KMS-11 (cell line): ENCODE measurements around the gene IFI44L.

Experiments
- H2AFZ ChIP-seq: fragments of 200-600 bp; sonication (generic); 2 replicates; pipeline ENCODE4 v1.6.1; 2016; ENCODE audit warnings: antibody characterized with exemption, mixed run types, low read depth
- H3K27ac ChIP-seq: fragments of 200-600 bp; sonication (generic); 2 replicates; pipeline ENCODE4 v1.6.1; 2016; ENCODE audit warnings: mild to moderate bottlenecking, mixed run types
- H3K27me3 ChIP-seq: fragments of 200-600 bp; sonication (generic); 2 replicates; pipeline ENCODE4 v1.6.1; 2017; ENCODE audit warnings: mild to moderate bottlenecking, low read depth, mixed run types, moderate library complexity; ENCODE audit not compliant: insufficient read depth
- H3K36me3 ChIP-seq: fragments of 200-600 bp; sonication (generic); 2 replicates; pipeline ENCODE4 v1.6.1; 2017; ENCODE audit warnings: mild to moderate bottlenecking, mixed run types; ENCODE audit not compliant: insufficient read depth
- H3K4me1 ChIP-seq: fragments of 200-600 bp; sonication (generic); 2 replicates; pipeline ENCODE4 v1.6.1; 2016; ENCODE audit warnings: mild to moderate bottlenecking, low read depth, mixed run types; ENCODE audit not compliant: poor library complexity, severe bottlenecking
- H3K4me2 ChIP-seq: fragments of 200-600 bp; sonication (generic); 2 replicates; pipeline ENCODE4 v1.7.0; 2016; ENCODE audit warnings: mild to moderate bottlenecking, mixed run types
- H3K4me3 ChIP-seq: fragments of 200-600 bp; sonication (generic); IDR thresholded peaks from 2 replicates; pipeline ENCODE4 v1.6.1; 2017; ENCODE audit warnings: low read depth, low read length, mixed read lengths; ENCODE audit not compliant: insufficient read depth
- H3K79me2 ChIP-seq: fragments of 200-600 bp; sonication (generic); 2 replicates; pipeline ENCODE4 v1.6.1; 2016; ENCODE audit warnings: low read depth, mixed run types; ENCODE audit not compliant: insufficient read depth
- H3K9ac ChIP-seq: fragments of 200-600 bp; sonication (generic); 2 replicates; pipeline ENCODE4 v1.6.1; 2016; ENCODE audit warnings: mild to moderate bottlenecking, mixed run types
- H4K20me1 ChIP-seq: fragments of 200-600 bp; sonication (generic); 2 replicates; pipeline ENCODE4 v1.6.1; 2016; ENCODE audit warnings: mild to moderate bottlenecking, mixed run types; ENCODE audit not compliant: insufficient read depth
- TF ChIP-seq, protein P1 (sequence below): fragments of 200-600 bp; sonication (generic); conservative IDR thresholded peaks from 2 replicates; pipeline ENCODE4 v1.6.1; 2017; ENCODE audit warnings: low read depth, mild to moderate bottlenecking, antibody characterized with exemption, low read length, moderate library complexity, mixed read lengths

Gene IFI44L

GRCh38 chr1:78690516-78690915, 70.3 kb downstream of the IFI44L start:
- Histone ChIP-seq H3K4me3 (no peak overlapping the region), H3K79me2 (no peaks in the 10 kb centered on the region), H4K20me1 (no peaks in the 10 kb centered on the region), H2AFZ (no peak overlapping the region), H3K27ac (no peak overlapping the region), H3K4me2 (no peak overlapping the region), H3K27me3 (no peaks in the 10 kb centered on the region), H3K36me3 (no peaks in the 10 kb centered on the region), H3K4me1 (no peaks in the 10 kb centered on the region), H3K9ac (no peak overlapping the region)
- TF ChIP-seq, protein P1, sequence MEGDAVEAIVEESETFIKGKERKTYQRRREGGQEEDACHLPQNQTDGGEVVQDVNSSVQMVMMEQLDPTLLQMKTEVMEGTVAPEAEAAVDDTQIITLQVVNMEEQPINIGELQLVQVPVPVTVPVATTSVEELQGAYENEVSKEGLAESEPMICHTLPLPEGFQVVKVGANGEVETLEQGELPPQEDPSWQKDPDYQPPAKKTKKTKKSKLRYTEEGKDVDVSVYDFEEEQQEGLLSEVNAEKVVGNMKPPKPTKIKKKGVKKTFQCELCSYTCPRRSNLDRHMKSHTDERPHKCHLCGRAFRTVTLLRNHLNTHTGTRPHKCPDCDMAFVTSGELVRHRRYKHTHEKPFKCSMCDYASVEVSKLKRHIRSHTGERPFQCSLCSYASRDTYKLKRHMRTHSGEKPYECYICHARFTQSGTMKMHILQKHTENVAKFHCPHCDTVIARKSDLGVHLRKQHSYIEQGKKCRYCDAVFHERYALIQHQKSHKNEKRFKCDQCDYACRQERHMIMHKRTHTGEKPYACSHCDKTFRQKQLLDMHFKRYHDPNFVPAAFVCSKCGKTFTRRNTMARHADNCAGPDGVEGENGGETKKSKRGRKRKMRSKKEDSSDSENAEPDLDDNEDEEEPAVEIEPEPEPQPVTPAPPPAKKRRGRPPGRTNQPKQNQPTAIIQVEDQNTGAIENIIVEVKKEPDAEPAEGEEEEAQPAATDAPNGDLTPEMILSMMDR: no peak

DNA sequence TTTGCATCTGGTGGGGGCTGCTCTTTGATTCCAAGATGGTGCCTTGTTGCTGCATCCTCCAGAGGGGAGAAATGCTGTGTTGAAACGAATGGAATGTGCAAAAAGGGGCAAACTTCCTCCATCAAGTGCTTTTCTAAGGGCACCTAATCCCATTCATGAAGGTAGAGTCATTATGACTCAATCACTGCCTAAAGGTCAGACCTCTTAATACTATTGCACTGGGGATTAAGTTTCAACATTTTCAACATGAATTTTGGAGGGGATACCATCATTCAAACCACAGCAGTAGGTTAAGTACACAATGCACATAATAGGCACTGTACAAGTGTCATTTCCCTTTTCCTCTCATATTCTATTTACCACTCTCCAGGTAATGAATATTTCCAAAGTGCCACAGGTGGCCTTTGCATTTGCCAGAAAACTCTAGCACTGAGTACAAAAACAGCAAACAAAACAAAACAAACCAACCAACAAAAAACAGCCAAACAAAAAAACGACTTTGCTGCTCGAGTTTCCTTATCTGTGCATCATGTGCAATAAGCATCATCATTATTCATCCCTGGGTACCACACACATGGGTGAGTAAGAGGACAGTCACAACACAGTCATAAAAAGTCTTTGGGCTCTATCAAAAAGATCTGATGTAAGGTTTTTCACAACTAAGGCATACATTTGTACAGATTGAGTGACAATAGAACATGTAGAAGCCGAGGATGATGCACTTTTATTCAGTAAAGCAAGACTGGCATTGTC, 71.9 kb downstream of the IFI44L start:
- Histone ChIP-seq H3K79me2 (no peaks in the 10 kb centered on the region), H3K4me2 (no peak overlapping the region), H3K4me3 (no peak overlapping the region), H3K27me3 (no peaks in the 10 kb centered on the region), H3K36me3 (no peaks in the 10 kb centered on the region), H3K9ac (no peak overlapping the region), H3K4me1 (no peaks in the 10 kb centered on the region), H4K20me1 (no peaks in the 10 kb centered on the region), H2AFZ (no peak overlapping the region), H3K27ac (no peak overlapping the region)
- TF ChIP-seq, protein P1: no peak
